Fibroblast of the aortic adventitia (primary cell): ENCODE data around the gene TANGO2. TPM values are rescaled to one million over a fixed set of nuclear protein-coding genes. Genes with fewer than 3 reads are reported as not detected.

Experiments used
- DNase-seq: peaks from one replicate; pipeline ENCODE4 v3.0.0-alpha.2; 2010; ENCODE audit warnings: low read depth
- H3K4me3 ChIP-seq: 2 replicates; pipeline ENCODE4 v1.5.1; 2011; ENCODE audit warnings: low read depth, mild to moderate bottlenecking, control low read depth, low read length, moderate library complexity
- CTCF ChIP-seq: IDR thresholded peaks from 2 replicates; pipeline ENCODE4 v1.5.1; 2011; ENCODE audit warnings: mild to moderate bottlenecking, low read length, control low read depth, inconsistent platforms; ENCODE audit not compliant: insufficient read depth
- total RNA-seq: library from RNA; depleted of rRNA; stranded (reverse); fragments of >200 nt; gene quantifications from 2 replicates; pipeline ENCODE4 v1.2.3, GENCODE V29; 2012; ENCODE audit warnings: low replicate concordance

TANGO2 gene
- total RNA-seq, 1 donor = 41.7 TPM

DNA sequence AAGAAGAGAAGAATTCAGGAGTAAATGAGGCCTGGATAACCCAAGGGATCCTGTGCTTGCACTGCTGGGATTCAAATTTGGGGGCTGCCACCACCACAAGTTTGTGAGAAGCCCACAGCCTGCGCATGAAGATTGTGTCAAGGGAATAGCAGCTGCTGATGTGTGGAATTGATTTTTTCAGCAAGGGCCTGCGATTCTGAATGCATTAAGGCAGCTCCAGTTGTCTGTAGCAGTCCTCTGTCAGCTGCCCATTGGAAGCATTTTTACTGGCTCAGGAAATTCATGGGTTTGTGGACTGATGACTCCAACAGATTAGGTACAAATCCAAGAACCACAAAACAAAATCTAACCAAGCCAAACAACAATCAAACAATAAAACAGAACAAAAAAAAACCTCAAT is 18.3 kb upstream of the TANGO2 start:
- H3K4me3 ChIP-seq = no peak overlapping the region
- DNase-seq = no peak
- TF ChIP-seq CTCF = no peak

DNA sequence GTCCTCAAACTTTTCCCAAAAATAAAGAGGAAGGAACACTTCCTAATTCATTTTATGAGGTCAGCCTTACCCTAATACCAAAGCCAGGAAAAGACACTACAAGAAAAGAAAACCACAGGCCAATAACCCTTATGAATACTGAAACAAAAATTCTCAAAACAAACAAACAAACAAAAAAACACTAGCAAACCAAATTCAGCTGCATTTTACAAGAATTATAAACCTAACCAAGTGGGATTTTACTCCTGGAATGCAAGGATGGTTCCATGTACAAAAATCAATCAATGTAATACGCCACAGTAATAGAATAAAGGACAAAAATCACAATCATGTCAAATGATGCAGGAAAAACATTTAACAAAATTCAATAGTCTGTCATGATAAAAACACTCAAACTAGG is 17.6 kb upstream of the TANGO2 start:
- no peak for DNase-seq
- no peak for TF ChIP-seq CTCF
- H3K4me3 ChIP-seq = no peak overlapping the region

DNA sequence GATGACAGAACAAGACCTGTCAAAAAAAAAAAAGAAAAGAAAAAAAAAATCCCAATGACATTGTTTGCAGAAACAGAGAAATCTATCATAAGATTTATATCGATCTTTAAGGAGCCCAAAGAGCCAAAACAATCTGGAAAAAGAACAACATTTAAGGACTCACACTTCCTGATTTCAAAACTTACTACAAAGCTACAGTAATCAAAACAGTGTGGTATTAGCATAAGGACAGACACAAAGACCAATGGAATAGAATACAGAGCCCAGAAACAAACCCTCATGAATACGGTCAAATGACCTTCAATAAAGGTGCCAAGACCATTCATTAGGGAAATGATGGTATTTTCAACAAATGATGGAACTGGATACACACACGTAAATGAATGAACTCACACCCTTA is 16.4 kb upstream of the TANGO2 start:
- TF ChIP-seq CTCF = no peak
- DNase-seq = no peak
- H3K4me3 ChIP-seq = no peak overlapping the region

- no peak for DNase-seq
- no peak for TF ChIP-seq CTCF
- H3K4me3 ChIP-seq = no peak overlapping the region
Measured at GRCh38 chr22:20008221-20008995, 12.5 kb upstream of the TANGO2 start.

- H3K4me3 ChIP-seq = no peak overlapping the region
- no peak for DNase-seq
- TF ChIP-seq CTCF = no peak
Measured at GRCh38 chr22:20009018-20009491, 11.9 kb upstream of the TANGO2 start.

- no peak for DNase-seq
- no peak for TF ChIP-seq CTCF
- no peak overlapping the region for H3K4me3 ChIP-seq
Measured at GRCh38 chr22:20009582-20010306, 11.2 kb upstream of the TANGO2 start.
